CD4-positive, alpha-beta T cell treated with Interleukin-21 for 1 hour (primary cell): ENCODE data around the gene TCF3.

ENCODE experiments used
- DNase-seq: peaks from one replicate; pipeline ENCODE4 v3.0.0-alpha.2; 2020

Gene TCF3

DNA sequence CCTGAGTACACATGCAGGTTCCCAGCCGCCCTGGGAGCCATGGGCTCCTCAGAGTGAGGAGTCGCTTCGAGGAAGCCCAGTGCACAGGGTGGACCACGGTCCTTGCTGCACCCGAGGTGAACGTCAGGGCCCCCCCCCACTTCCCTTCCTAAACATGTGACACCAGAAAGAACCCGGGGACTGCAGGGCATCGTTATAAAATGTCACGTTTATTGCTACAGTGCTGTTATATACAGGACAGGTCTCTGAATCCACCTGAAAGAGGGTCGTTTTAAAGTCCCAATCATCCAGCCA lies 43.4 kb downstream of the TCF3 start:
- peak; percentile 30 for DNase-seq

DNA sequence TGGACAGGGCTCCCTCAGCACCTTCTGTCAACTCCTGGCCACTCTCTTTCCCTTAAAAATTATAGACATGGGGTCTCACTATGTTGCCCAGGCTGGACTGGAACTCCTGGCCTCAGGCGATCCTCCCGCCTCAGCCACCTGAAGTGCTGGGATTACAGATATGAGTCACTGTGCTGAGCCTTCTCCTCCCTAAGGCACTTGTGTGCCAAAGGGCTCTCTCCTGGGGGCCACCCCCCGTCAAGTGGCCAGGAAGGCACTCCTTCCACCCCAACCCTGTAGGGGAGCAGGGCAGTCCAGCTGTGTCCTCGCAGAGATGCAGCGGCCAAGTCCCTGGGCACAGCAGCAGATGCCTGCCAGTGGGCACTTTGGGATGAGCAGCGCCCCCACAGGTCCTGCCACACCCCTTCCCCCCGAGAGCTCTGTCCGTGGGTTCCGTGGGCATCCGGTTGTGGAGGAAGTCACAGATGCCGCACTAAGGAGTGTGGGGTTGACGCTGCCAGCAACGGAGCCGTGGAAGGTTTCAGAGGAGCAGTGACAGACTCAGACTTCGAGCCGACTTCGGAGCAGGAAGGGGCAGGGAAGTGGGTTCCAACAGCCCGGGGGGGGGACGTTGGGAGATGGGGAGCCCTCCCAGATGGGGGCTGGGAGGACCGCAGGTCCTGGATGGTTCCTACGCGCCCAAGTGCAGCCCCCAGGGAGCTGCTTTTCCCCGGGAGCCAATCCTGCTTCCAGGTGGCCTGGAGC lies 43.9 kb downstream of the TCF3 start:
- DNase-seq = peak; percentile 50

DNA sequence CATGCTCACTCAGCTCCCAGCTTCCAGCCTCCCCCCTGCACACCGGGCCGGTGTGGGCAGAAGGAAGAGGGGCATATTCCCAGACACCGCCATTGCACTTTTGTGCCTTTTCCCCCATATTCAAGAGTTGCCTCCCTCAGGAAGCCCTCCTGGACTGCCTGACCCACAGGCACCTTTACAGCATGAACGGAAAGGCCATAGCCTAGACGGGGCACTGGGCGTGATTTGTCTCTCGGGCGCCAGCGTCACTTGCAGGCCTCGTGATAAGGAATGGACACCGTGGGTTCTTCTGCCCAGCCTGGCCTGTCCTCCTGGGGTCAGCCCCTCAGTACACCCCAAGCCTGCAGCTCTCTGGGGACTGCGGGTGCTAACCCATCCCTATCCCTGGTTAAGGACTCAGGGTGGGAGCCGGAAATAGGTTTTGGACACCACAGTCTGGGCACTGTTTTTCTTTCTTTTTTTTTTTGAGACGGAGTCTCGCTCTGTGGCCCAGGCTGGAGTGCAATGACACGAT lies 46.2 kb downstream of the TCF3 start:
- DNase-seq = no peak

DNA sequence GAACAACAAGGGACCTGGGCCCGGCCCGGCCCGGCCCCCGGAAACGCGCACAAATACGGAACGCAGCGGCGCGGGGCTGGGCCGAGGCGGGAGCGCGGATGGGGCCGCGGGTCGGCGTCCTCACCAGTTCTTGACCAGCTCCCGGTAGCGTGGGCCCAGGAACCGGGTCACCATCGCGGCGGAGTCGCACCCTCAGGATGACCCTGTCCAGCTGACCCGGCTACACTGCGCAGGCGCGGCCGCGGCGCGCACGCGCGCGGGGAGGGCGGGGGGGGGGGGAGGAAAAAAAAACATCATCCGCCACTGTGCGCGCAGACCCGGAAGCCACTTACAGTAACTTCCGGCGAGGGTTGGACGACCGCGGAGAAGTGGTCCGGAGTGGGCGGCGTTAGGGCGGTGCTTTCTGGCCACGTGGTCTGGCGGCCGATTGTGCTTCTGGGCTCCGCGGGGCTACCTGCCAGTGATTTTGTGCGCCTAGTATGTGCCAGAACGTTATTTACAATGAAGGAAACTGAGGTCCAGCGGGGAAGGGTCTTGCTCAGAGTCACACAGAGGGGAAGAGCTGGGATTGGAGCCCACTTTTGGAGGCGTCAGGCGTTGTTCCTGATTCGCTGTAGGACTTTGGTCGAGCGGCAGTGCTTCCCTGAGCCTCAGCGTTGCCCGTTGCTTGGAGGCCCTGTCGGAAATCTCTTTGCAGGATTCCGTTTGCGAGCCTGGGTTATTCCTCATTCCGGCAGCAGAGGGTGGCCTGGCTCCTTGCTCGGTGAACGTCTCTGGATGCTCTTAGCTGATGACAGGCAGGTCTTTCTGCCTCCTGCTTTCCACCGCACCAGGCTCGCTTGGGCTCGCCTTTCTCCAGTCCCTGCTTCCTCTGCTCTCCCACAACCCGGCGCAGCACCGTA lies 46.9 kb downstream of the TCF3 start, which contains the start of gene UQCR11:
Gene UQCR11, minus strand, starts transcription at position 227 of the 902 bp plus-strand sequence. Its CDS starts 53 bp downstream, at position 174.
- DNase-seq = peak; percentile 93

DNA sequence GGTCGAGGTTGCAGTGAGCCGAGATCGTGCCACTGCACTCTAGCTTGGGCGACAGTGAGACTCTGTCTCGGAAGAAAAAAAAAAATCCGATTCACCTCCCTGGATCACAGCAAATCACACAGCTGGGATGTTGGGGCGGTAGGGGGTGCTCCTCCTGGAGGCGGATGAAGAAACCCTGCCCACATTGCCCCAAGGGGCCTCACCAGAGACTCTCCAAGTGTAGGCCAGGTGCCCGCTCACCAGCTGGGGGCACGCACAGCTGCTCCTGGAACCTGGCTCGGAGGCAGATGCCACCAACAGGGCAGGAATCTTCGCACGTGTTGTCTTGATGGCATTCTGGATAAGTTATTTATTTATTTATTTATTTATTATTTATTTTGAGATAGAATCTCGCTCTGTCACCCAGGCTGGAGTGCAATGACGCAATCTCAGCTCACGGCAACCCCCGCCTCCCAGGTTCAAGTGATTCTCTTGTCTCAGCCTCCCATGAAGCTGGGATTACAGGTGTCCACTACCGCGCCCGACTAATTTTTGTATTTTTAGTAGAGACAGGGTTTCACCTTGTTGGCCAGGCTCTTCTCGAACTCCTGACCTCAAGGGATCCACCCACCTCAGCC lies 50.2 kb downstream of the TCF3 start:
- DNase-seq = no peak

DNA sequence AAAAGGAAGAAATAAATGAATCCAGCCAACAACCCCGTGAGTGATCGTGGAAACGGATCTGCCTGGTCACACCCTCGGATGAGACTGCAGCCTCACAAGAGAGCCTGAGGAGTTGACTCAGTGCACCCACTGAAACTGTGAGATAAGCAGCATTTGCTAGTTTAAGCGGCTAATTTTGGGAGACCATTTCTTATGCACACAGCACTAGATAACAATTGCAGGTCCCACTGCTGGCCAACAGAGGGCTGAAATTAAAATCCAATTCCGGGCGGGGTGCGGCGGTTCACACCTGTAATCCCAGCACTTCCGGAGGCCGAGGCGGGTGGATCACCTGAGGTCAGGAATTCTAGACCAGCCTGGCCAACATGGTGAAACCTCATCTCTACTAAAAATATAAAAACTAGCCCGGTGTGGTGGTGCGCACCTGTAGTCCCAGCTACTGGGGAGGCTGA lies 50.8 kb downstream of the TCF3 start:
- no peak for DNase-seq

DNA sequence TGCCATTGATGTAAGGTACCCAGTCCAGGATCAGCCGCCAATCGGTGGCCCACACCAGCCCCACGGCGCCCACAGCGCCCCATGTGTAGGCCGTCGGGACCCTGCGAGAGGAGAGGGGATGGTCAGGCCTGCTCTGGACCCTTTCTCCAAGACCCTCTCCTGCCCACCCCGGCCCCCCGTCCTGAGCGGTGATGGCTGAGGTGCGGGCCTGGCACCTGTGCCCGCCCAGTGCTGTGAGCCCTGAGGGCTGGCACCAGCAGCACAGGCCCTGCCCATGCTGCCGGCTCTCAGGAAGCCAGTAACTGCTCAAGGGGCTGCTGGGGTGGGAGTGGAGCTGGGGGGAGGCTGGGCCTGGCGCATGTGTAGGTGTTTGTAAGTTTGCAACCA lies 53.0 kb downstream of the TCF3 start:
- no peak for DNase-seq

DNA sequence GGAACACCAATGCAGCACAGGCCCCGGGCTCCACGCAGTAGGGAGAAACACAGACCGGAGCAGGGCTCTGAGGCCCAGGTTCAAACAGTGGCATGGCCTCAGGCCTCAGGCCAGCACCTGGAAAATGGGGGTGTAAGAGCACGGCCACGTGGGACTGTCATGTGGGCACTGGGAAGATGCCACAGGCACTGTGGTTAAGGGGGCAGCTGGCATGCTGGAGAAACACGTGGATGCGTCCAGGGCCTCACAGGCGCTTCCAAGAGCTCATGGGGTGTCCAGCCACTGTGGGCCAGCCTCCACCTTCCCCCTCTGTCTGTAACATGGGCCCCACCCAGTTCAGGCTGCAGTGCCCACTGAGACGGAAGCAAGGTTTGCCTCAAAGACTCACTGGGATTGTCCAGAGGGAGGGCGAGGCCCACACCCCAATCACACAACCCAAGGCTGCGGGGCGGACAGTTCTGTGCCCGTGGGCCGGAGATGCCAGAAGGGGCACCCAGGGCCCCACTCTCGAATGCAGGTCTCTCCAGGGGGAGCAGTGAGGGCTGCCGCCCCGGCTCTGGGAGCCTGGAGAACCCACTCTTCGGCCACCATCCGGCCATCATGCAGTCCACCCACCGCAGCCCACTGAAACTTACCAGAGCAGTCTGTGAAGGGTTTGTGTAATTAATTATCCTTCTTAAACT lies 53.5 kb downstream of the TCF3 start:
- no peak for DNase-seq

DNA sequence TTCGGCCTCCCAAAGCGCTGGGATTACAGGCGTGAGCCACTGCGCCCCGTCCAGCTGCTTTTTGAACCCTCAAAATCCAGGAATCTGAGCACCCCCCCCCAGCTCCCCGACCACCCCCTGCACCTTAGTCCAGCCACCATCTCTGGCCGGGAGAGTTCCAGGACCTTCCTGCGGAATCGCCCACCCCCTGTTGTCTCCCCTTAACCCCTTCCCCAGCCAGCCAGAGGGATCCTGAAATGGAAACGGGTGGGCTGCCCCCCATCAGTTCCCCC lies 59.0 kb downstream of the TCF3 start:
- no peak for DNase-seq

DNA sequence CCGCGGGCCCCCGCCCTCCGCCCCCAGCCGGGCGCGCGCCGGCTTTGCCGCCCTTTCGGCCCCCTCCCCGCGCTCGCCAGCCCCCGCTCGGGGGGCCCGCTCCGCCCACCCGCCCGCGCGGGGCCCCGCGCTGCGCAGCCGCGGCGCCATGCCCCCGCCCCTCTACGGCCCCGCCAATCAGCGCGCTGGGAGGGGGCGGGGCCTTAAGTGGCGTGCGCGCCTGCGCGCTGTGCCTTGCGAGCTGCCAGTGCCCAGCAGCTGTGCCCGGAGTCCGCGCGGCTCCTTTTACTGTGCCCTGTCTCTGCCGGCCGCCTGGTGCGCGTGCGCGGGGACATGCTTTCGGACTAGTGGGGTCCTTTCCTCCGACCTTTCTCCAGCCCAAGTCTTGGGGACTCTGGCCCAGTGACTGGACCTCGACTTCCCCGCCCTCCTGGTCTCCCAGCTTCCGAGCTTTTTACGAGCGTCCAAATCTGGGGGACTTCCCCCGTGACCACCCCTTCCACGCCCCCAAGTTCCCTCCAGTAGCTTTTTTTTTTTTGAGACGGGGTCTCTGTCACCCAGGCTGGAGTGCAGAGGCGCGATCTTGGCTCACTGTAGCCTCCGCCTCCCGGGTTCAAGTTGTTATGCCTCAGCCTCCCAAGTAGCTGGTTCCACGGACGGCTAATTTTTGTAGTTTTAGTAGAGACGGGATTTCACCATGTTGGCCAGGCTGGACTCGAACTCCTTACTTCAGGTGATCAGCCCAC lies 59.5 kb downstream of the TCF3 start, which contains the start of gene MBD3:
Gene MBD3, minus strand, starts transcription at position 111 of the 746 bp plus-strand sequence. CDS start 234 bp downstream, outside the sequence.
- DNase-seq = peak; percentile 90

DNA sequence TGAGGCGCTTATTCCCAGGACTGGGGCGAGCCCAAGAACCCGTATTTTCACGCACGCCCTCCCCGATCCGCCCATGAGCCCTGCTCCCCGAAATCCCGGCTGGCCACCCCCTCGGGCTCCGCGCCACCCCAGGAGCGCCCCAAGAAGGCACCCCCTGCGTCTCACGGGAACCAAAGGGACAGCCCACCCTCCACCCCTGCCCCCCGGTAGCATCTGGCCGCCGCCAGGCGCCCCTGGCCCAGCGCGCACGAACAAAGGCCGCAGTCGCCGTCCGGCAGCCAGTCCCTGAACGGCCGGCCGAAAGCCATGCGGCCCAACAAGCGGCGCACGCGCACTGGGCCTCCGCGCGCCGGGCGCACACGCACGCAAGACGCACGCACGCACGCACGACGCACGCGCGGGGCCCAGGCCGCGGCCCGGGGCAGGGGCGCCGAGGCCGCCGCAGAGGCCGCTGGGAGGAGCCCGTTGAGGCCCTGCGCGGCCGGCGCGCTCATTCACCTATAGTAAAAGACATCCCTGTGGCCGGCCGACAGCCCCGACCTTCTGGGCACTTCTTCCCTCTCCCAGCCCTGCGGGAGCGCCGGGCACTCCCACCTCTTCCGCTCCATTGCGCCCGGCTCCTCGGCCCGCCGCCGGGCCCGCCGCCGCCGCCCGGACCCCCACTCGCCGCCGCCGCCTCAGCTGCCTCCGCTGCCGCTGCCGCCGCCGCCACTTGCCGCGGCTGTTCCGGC lies 60.2 kb downstream of the TCF3 start:
- peak; percentile 86 for DNase-seq

DNA sequence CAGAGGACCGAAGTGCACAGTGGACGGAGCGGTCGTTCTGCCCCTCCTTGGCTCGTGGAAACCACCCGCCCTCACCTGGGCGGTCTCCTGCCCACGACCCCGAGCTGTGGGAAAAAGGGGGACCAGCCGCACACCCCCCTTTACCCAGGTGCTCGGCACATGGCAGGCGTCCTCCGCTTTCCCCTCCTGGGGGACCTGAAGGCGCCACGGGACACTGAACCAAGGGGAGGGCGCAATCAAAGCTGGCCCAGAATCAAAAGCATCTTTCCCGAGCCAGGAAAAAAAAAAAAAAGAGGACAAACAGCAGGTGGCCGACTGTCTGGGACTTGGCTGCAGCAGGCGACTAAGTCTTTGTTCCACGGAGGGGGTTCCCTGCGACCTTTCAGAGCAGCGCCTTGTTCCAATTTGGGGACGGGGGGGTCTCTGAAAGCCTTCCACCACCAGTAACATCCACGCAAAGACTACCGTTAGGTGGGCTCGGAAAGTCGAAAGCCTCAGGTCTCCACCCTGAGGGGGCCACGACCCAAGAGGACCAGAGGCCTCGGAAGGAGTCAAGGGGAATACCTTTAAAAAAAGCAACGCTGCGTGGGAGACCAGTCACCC lies 60.9 kb downstream of the TCF3 start:
- DNase-seq = no peak

DNA sequence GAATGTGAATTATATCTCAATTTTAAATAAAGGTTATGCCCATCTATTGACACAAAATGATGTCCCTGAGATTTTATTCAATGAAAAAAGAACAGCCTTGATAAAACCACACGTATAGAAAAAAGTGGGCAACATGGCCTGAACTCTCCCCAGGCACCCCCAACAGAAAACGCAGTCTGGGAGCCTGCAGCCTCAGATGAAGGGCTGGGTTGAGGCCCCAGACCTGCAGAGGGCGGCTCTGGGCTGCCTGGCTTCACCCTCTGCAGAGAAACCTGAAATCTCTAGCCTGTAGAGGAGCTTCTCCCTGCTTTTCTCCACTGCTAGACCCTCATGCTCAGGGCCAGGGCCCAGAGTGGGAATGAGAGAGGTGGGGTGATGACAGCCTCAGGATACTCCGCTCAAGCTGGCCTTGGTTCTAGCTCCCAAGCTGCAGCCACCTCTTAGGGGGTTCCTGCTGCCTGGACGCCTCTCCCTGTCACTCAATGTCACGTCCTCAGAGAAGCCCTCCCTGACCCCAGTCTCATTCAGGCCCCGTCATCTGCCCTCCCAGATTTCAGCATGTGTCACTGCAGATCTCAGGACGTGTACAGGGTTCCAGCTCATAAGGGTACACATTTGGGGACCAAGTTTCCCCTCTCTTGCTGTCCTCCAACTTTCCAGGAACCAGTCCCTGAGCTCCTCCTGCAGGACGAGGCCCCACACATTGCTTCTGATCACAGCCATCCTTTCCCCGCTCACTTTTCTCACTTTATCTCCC lies 61.6 kb downstream of the TCF3 start:
- DNase-seq = peak; percentile 16

DNA sequence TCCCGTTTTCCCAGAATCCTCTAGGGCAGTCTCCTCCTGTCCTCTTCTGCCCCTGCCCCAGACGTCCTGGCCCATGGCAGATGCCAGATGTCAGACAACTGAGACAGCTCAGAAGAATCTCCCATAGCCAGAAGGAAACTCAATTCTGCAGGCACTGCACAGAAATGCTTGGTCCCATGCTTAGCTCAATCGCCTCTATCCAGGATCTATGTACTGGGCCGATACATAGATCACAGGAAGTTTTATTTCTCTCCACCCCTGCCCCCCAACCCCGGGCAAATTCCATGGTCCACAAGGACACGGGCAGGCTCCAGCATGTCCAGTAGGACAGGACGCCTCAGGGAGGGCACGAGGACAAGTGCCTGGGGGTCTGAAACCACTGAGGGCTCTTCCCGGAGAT lies 64.5 kb downstream of the TCF3 start:
- no peak for DNase-seq

DNA sequence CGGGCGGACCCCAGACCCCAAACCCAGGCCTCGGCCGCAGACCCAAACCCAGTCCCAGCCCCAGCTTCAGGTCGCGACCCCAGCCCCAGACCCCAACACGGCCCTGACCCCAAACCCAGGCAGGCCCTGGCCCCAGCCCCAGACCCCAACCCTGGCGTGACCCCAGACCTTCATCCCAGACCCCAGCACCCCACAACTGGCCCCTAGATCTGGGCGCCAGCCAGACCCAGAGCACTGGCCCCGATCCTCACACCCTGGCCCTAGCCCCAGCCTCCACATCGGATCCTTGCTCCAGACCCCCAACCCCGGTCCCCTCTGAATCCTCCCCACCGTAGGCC lies 67.2 kb downstream of the TCF3 start:
- DNase-seq = no peak

DNA sequence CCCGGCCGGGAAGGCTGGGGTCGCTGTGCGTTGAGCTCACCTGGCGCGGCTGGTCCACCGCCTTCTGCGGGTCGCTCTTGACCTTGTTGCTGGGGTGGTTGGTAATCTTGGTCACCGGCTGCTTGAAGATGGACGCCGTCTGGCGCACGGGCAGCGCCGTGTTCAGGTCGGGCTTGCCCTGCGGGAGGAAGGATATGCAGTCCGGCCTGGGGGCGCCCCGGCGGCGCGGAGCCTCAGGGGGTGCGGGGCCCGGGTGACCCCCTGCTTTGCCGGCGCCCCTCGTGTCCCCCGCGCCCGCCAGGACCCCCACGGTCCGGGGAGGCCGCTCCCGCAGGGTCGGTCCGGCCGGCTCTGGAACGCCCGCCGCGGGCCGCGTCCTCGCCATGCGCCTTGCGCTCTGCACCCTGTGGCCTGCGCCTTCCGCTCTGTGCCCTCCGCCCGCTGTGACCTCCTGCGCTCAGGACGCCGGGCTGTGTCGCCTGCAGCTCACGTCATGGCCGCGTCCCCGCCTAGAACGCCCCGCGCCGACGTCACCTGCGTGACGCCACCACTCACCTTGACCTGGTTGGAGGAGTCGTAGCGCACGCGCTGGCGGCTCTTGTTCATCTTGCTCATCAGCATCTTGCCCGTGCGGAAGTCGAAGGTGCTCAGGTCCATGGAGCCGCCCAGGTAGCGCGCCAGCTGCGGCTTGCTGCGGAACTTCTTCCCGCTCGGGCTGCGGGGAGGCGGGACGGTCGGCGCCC lies 67.7 kb downstream of the TCF3 start:
- DNase-seq = no peak

DNA sequence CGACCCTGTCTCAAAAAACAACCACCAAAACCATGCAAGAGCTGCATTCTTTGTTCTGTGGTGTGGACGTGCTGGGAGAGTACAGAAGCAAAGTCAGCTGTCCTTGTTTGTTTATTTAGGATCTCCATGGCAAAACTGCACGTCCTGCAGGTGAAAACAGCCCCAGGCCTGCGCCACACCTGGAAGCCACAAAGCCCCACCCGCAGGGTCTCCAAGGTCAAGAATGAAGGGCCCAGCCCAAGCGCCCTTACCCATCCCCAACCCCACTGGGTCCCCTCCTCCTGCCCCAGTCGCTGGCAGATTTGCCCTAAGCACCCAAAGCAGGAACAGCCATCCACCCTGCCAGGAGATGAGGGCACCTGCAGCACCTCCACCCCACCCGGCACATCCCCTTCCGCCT lies 70.2 kb downstream of the TCF3 start:
- DNase-seq = no peak

DNA sequence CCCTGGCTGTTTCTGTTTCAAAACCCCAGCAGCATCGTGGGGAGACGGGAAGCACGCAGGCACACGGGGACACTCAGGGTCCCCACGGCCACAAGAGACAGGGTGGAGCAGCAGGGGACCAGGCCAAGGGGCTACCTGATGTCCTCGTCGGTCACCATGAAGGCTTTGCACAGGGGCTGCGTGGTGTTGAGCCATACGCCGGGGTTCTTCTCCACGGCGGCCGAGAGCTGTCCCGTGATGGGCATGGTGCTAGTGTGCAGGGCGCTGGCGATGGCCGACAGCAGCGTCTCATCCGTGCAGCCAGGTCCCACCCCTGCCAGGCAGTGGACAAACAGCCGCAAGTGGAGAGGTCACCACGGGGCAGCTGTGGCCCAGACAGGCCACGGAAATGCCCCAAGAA lies 71.5 kb downstream of the TCF3 start:
- DNase-seq = no peak

DNA sequence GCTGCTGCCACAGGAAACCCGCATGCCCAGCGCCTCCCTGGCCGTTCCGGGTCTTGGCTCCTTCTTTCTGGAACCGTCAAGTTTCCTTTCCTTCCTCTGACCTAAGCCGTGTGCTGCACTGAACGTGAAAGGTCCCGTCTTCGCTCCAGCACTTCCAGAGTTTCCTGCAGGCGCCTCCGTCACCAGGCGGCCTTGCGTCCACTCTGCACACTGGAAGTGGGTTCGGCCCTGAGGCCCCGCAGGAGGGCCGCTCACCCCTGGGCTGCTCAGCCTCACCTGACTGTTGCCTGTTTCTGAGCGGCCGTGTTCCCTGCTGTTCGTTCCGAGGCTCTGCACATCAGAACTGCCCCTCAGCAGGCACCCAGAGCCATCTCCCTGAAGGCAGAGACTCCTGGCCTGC lies 72.0 kb downstream of the TCF3 start:
- no peak for DNase-seq

DNA sequence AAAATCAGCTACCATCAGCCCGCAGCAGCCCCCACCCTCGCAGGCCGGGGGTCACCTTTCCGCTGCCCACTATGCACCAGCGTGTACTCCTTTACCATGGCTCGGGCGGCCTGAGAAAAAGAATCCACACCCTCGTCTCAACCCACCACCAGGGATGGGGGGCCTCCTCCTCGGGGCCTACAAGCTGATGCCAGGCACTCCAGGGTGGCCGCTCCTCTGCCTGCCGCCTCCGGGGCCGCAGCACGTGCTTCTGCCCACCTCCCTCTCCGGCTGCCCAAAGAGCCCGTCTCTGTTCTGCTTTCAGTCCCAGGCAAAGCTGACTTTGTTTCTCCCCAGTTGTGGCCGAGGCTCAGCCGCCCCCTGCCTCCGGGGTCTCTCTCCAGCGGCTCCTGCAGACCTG lies 73.2 kb downstream of the TCF3 start:
- DNase-seq = no peak
